KG1 (cell line): ENCODE results near the gene CASP12.

ENCODE experiments used
- DNase-seq: peaks from one replicate; lab custom pipeline; 2025; lab: John Stamatoyannopoulos, UW

The CASP12 gene

GRCh38 chr11:104892723-104893511, 5.3 kb downstream of the CASP12 start:
- DNase-seq, result no peak

GRCh38 chr11:104891135-104891534, 7.1 kb downstream of the CASP12 start:
- DNase-seq, result no peak

DNA sequence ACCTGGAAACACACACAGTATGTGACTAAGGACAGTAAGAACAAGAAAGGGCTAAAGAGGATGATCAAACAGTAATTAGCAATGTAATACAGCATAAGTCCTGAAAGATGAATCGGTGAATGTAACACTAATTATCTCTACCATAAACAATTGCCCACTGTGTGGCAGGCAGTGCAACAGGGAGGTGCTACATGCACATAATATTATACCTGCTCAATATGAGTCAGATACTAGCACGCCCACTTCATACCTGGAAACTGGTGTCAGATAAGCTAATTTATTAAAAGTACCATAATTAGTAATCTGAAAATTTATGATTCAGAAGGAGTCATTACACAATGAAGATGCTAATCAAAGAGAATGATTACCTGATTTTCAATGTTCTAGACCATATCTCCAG, 14.9 kb downstream of the CASP12 start:
- no peak for DNase-seq

DNA sequence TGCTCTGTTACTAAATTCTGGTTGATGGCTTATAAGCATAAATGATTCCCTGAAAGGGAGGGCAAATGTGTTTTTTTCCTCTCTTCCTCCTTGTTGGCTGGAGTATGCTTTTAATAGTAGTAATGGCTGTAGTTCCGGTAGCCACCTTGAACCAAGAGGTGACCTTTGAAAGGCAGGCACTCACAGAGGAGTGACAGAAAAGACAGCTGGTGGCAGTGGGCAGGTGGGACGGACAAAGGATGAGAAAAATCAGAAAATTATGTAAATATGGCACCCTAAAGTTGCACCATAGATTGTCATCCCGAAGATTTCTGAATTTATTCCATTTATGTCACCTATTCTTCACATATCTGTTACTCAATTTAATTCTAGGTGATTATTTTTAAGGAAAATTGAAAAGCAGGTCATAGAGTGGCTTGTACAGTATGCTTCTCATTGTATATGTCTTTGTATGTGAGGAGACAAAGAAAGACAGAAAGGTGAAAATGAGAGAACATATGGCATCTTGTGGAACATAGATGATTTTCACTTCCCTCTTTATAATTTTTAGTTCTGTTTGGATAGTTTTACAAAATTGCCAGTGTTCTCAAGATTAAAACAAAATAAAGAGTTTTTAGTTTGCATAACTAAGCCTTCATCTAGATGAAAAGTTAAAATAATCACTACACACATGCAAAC, 17.0 kb downstream of the CASP12 start:
- no peak for DNase-seq

- DNase-seq, result no peak
These were observed 18.6 kb downstream of the CASP12 start for GRCh38 chr11:104879514-104880190.

GRCh38 chr11:104876861-104877431, 21.3 kb downstream of the CASP12 start:
- DNase-seq, result no peak

GRCh38 chr11:104876324-104876723, 21.9 kb downstream of the CASP12 start:
- no peak for DNase-seq

- DNase-seq, result no peak
These were observed 25.0 kb downstream of the CASP12 start for GRCh38 chr11:104873252-104873651.

GRCh38 chr11:104872393-104872792, 25.9 kb downstream of the CASP12 start:
- DNase-seq, result no peak

DNA sequence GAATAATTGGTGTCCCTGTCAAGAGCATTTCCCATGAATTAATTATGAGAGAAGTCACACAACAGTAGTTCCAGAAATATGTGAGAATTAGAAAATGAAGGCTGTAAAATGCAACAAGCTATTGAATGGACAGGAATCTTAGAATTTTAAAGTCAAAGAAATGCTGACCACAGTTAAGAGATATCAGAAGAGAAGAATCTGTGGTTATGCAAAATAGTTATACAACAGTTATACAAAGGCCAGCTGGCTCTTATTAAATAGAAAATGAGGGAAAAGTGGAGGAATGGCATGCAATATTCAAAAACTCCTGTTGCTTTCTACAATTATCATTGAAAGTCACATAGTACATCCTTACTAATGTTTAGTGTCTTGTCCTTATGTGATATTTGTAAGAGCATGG, 27.4 kb downstream of the CASP12 start:
- DNase-seq, result no peak

- no peak for DNase-seq
These were observed 31.4 kb downstream of the CASP12 start for GRCh38 chr11:104866815-104867214.

GRCh38 chr11:104858882-104859775, 39.1 kb downstream of the CASP12 start:
- no peak for DNase-seq

DNA sequence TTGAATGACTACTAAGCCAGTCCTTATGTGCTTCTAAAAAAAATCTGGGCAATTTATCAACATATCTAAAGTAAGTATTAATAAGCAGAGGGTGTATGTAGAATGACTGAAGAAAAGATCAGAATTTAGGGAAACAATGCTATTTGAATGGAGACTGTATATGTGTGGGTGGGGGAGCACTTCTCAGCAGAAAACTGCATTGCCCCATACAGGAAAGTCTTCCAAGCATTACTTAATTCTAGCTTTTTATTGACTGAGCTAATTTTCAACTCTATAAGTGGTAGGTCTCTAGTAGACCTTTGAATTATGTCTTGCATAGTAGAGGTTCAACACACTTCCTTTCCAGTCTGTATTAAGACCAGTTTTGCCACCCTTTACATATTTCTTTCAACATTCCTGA, 41.7 kb downstream of the CASP12 start:
- no peak for DNase-seq

DNA sequence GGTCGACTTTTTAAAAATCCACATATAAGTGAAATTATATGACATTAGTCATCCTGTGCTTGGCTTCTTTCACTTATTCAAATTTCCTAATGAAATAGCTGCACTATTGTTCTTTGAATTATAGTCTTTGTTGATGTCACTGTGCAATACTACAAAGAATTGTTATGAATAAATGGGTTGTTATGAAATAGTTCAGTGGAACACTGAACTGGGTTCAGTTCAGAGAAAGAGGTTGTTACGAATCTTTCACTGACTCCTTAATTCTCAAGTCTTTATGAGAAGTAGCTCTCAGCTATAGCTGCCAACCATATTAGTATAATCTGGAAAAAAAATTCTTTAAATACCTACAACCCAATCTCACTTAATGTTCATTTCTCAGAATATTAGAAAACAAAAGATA, 42.3 kb downstream of the CASP12 start:
- no peak for DNase-seq

GRCh38 chr11:104853276-104853675, 45.0 kb downstream of the CASP12 start:
- DNase-seq, result no peak

DNA sequence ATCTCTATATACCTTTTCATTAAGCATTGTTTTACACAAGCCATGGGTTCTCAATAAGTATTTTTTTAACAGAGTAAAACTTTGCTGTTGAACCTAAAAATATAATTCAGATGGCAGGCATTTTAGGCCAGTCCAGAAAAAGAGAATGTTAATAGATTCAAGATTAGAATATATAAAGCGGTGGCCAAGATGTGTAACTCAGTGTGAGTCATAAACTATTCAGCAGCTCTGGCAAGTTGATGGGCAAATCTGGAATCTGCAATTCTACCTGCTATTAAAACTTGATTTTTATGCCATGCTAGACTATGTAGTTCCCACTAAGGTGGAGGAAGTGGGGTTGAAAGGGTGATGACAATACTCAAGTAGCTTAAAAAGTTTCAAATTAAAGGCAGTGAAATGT, 45.4 kb downstream of the CASP12 start:
- DNase-seq, result no peak

- no peak for DNase-seq
These were observed 52.0 kb downstream of the CASP12 start for GRCh38 chr11:104846216-104846615.

DNA sequence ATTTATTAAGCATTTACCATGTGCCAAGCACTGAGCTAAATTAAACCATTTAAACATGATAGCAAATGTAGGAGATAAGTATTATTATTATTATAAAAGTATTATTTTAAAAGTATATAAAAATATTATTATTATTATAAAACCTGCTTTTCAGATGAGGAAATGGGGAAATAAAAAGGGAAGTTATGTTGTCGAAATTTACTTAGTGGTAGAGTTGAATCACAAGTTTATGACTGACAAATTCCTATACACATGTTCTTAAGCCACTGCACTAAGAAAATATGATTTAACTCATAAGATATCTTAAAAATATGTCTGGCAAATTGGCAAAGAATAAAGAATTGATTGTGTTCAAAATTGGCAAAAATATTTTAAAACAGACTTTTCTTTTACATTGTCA, 53.8 kb downstream of the CASP12 start:
- no peak for DNase-seq

DNA sequence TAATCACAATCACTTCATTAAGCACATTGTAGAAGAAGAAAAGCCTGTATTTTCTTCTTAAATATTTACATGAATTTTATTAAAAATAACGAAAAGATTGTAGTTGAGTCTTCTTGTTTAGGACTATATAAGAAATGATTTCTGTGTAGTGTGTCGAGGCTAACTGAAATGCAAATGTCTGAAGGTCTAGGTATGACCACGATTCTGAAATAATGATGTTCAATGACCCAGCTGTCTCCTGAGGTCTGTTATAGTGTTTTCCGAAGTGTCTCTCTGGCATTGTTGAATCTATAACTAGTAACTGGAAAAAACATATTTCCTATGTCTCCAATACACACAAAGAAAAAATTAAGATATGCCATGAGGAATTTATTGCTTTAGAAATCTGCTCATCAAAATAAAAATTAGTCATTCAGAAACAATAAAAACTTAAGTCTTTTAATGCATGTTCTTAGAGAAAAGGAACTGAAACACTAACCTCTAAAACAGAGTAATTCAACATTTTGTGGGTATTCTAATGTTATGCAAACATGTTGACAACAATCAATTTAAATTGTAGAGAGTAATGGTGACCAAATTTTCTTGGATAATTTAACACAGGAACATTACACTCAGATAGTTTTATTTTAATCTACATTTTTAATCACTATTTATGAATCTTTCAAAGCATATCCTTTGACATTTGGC, 55.0 kb downstream of the CASP12 start:
- no peak for DNase-seq

DNA sequence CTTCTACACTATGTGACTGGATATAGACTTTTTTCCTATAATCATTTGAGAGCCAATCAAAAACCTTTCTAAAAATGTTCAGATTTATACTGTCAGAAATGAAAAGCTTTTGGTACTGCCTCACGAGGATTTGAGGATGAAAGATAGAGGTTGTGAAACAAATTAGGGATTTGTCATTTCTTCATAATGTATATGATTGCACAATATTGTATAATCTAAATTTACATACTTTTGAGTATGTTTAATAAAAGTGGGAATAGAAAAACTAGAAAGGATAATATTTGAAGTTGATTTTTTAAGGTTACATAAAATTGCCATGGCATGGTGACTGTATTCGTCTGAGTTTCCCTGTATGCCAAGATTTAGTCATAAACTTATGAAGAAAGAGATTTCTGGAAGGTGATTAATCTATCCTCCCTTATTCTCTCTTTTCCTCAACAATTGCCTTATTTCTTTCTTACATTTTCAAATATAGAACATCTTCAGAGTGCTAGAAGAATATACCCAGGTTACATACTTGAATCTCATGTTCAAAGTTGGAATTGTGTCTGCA, 56.2 kb downstream of the CASP12 start:
- DNase-seq, result no peak

DNA sequence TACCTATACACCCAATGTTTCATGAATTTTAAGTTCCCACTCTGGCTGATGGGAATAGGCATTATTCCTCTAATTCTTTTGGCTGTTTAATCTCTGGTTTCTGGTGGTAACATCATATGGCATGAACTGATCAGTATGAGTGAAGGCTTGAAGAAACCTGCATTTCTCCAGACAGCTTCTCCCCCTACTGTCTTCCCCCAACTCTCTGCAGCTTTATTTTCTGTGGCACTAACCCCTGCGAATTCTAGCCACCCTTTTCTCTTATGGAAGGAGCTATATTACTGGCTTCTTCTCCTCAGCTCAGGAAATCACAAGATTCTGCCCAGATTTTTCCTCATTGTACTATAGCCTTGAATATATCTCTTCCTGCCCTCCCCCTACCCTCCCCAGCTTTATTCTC, 57.1 kb downstream of the CASP12 start:
- no peak for DNase-seq
